CD4-positive, alpha-beta T cell (primary cell): Measurements from ENCODE around the gene GPAM. TPM values are rescaled to one million over a fixed set of nuclear protein-coding genes. Genes with fewer than 3 reads are reported as not detected.

Experiments used
- ATAC-seq: fragments of 200-7000 bp; cut with Tn5 transposase; one replicate; pipeline ENCODE4 v1.10.0; 2022; ENCODE audit warnings: mild to moderate bottlenecking; ENCODE audit not compliant: poor library complexity
- CTCF ChIA-PET: fragments of 350-600 bp; sonication (Branson Sonifier 250); formaldehyde crosslinking; loops from one replicate; lab custom pipeline; 2021; ENCODE audit warnings: antibody characterized with exemption, inconsistent platforms; lab: Charles Lee
- POLR2A ChIA-PET: fragments of 350-600 bp; sonication (Branson Sonifier 250); formaldehyde crosslinking; loops from one replicate; lab custom pipeline; 2021; ENCODE audit warnings: antibody characterized with exemption, inconsistent platforms; lab: Charles Lee
- DNase-seq, 14 experiments: peaks; one replicate each; pipeline ENCODE4 v3.0.0-alpha.2; 2013 to 2020; ENCODE audit warnings: mixed read lengths in 2 of 14
- H3K27ac ChIP-seq, 2 donors: one replicate each; pipeline versions ENCODE4 v1.5.1 to v1.7.0; 2013; ENCODE audit warnings: low read length in 2 of 2, low read depth in 1 of 2, mild to moderate bottlenecking in 1 of 2
- H3K27me3 ChIP-seq, 2 experiments: 1 replicate in 1 of 2; 2 replicates in 1 of 2; pipeline versions ENCODE4 v1.6.1 to v1.7.0; 2013; ENCODE audit warnings: low read length in 2 of 2, control low read depth in 1 of 2, mild to moderate bottlenecking in 1 of 2, moderate library complexity in 1 of 2; ENCODE audit not compliant: insufficient read depth in 2 of 2, control insufficient read depth in 1 of 2
- H3K36me3 ChIP-seq: one replicate; pipeline ENCODE4 v1.6.1; 2013; ENCODE audit warnings: low read length, control low read depth; ENCODE audit not compliant: insufficient read depth
- H3K4me1 ChIP-seq: one replicate; pipeline ENCODE4 v1.6.1; 2013; ENCODE audit warnings: low read length, control low read depth; ENCODE audit not compliant: insufficient read depth
- H3K4me3 ChIP-seq: one replicate; pipeline ENCODE4 v1.5.1; 2013; ENCODE audit warnings: mild to moderate bottlenecking, low read length, moderate library complexity
- H3K9me3 ChIP-seq, 2 experiments: 1 replicate in 1 of 2; 2 replicates in 1 of 2; pipeline versions ENCODE4 v1.6.1 to v1.7.0; 2013; ENCODE audit warnings: low read length in 2 of 2, mild to moderate bottlenecking in 2 of 2, control low read depth in 1 of 2, moderate library complexity in 1 of 2; ENCODE audit not compliant: control insufficient read depth in 1 of 2, insufficient read depth in 1 of 2
- H3K27ac Mint-ChIP-seq: one replicate; pipeline ENCODE4 v1.8.0; 2020; ENCODE audit warnings: mixed read lengths
- H3K27me3 Mint-ChIP-seq: one replicate; pipeline ENCODE4 v1.8.0; 2021; ENCODE audit warnings: mixed read lengths
- H3K36me3 Mint-ChIP-seq: one replicate; pipeline ENCODE4 v1.8.0; 2021; ENCODE audit warnings: low read depth, mixed read lengths
- H3K4me1 Mint-ChIP-seq: one replicate; pipeline ENCODE4 v1.8.0; 2021; ENCODE audit warnings: low read depth, mixed read lengths
- H3K4me3 Mint-ChIP-seq: one replicate; pipeline ENCODE4 v1.8.0; 2020; ENCODE audit warnings: mild to moderate bottlenecking, mixed read lengths
- H3K9me3 Mint-ChIP-seq: one replicate; pipeline ENCODE4 v1.8.0; 2020; ENCODE audit warnings: mixed read lengths
- CTCF ChIP-seq: fragments of 200-600 bp; IDR thresholded peaks from one replicate; pipeline ENCODE4 v1.8.0; 2022; ENCODE audit warnings: antibody characterized with exemption, mild to moderate bottlenecking
- intact Hi-C, 2 experiments: fragments of 100-400 bp; cut with DNase I in 1 of 2; cut with micrococcal nuclease in 1 of 2; formaldehyde crosslinking; loops; one replicate each; pipeline versions ENCODE4 v1.15.1 to v1.9.0; 2023 to 2025; cut with DNase I, micrococcal nuclease
- total RNA-seq, 174 experiments: library from RNA in 2 of 174; stranded (reverse) in 2 of 174; gene quantifications; one replicate each; pipeline ENCODE4 v1.2.3 and lab custom pipeline; 2021 to 2026

Gene GPAM
- total RNA-seq, 2 experiments from 2014 or later, result 4.8 to 6.7 TPM

- intact Hi-C loops, result no loop called here
- ATAC-seq, result no peak
Measured at GRCh38 chr10:112143420-112143819, 40.1 kb downstream of the GPAM start.

GRCh38 chr10:112141292-112141691 is 42.3 kb downstream of the GPAM start:
- no peaks in the 10 kb centered on the region for H3K9me3 Mint-ChIP-seq
- no peak for TF ChIP-seq CTCF
- no peaks in the 10 kb centered on the region for H3K36me3 Mint-ChIP-seq
- Histone ChIP-seq H3K9me3 (no peaks in the 10 kb centered on the region), H3K4me1 (peaks cover 4% of the 10 kb centered on the region), H3K27me3 (no peaks in the 10 kb centered on the region), H3K36me3 (no peaks in the 10 kb centered on the region), H3K4me3 (no peak overlapping the region), H3K27ac (no peak overlapping the region)
- no peak overlapping the region for H3K4me3 Mint-ChIP-seq
- H3K27ac Mint-ChIP-seq, result no peak overlapping the region
- ATAC-seq (no peak), DNase-seq (no peak)
- POLR2A ChIA-PET, result no interaction called here
- H3K27me3 Mint-ChIP-seq, result no peaks in the 10 kb centered on the region
- no peaks in the 10 kb centered on the region for H3K4me1 Mint-ChIP-seq
- intact Hi-C loops, result no loop called here
- CTCF ChIA-PET, result no interaction called here

More at GRCh38 chr10:112143420-112143819, 40.1 kb downstream of the GPAM start:
- Mint-ChIP-seq H3K4me1 (no peaks in the 10 kb centered on the region), H3K27ac (no peak overlapping the region), H3K27me3 (no peaks in the 10 kb centered on the region), H3K4me3 (no peak overlapping the region), H3K36me3 (peaks cover under 1% of the 10 kb centered on the region), H3K9me3 (no peaks in the 10 kb centered on the region)
- no peaks in the 10 kb centered on the region for H3K9me3 ChIP-seq
- H3K4me3 ChIP-seq, result no peak overlapping the region
- H3K27ac ChIP-seq, result no peak overlapping the region
- ChIA-PET CTCF (no interaction called here), POLR2A (interaction anchor here (0.7 kb wide), 1 partner anchor 345 kb away, joined by 3 read pairs; no protein-coding TSS in a partner anchor)
- no peak for TF ChIP-seq CTCF
- H3K36me3 ChIP-seq, result no peaks in the 10 kb centered on the region
- H3K4me1 ChIP-seq, result peaks cover 4% of the 10 kb centered on the region
- no peaks in the 10 kb centered on the region for H3K27me3 ChIP-seq
- DNase-seq, result no peak

GRCh38 chr10:112140110-112140970 is 43.2 kb downstream of the GPAM start:
- peak; percentile 90 for ATAC-seq
- intact Hi-C loops, result no loop called here

More at GRCh38 chr10:112140110-112140970, 43.2 kb downstream of the GPAM start:
- no peaks in the 10 kb centered on the region for H3K36me3 Mint-ChIP-seq
- DNase-seq, result peak; percentile 38 to 78 (median 53)
- H3K36me3 ChIP-seq, result no peaks in the 10 kb centered on the region
- H3K9me3 ChIP-seq, result no peaks in the 10 kb centered on the region
- no peak overlapping the region for H3K4me3 ChIP-seq
- peak; percentile 70 for TF ChIP-seq CTCF
- ChIA-PET CTCF (no interaction called here), POLR2A (no interaction called here)
- H3K9me3 Mint-ChIP-seq, result no peaks in the 10 kb centered on the region
- no peaks in the 10 kb centered on the region for H3K4me1 Mint-ChIP-seq
- H3K4me3 Mint-ChIP-seq, result no peak overlapping the region
- no peak overlapping the region for H3K27ac ChIP-seq
- no peak overlapping the region for H3K27ac Mint-ChIP-seq
- no peaks in the 10 kb centered on the region for H3K27me3 ChIP-seq
- H3K4me1 ChIP-seq, result peaks cover 4% of the 10 kb centered on the region
- H3K27me3 Mint-ChIP-seq, result no peaks in the 10 kb centered on the region
